Peyer's patch (tissue), 4 donors: ENCODE results near the gene PPP1R36. TPM values are rescaled to one million over a fixed set of nuclear protein-coding genes. Genes with fewer than 3 reads are reported as not detected.

Experiments
- DNase-seq, 3 donors: peaks; one replicate each; pipeline ENCODE4 v3.0.0-alpha.2; 2017 to 2019
- H3K27ac ChIP-seq, 4 donors: fragments of 200-600 bp; sonication (generic); one replicate each; pipeline ENCODE4 v1.5.1; 2016 to 2019
- H3K27me3 ChIP-seq, 2 donors: fragments of 200-600 bp; sonication (generic); one replicate each; pipeline ENCODE4 v1.5.1; 2019
- H3K36me3 ChIP-seq, 3 donors: fragments of 200-600 bp; sonication (generic); one replicate each; pipeline ENCODE4 v1.5.1; 2016 to 2019
- H3K4me1 ChIP-seq, 4 donors: fragments of 200-600 bp; sonication (generic); one replicate each; pipeline ENCODE4 v1.5.1; 2016 to 2019
- H3K4me3 ChIP-seq, 4 donors: fragments of 200-600 bp; sonication (generic); 1 replicate in 3 of 4; 2 replicates in 1 of 4; pipeline ENCODE4 v1.5.1; 2016 to 2019; ENCODE audit warnings: mild to moderate bottlenecking in 1 of 4
- H3K9me3 ChIP-seq, 4 donors: fragments of 200-600 bp; sonication (generic); one replicate each; pipeline ENCODE4 v1.5.1; 2016 to 2019; ENCODE audit warnings: mild to moderate bottlenecking in 1 of 4
- POLR2A ChIP-seq, 2 donors: fragments of 450-650 bp; IDR thresholded peaks; one replicate each; pipeline ENCODE4 v1.5.1; 2017; ENCODE audit warnings: antibody characterized with exemption in 2 of 2, mild to moderate bottlenecking in 2 of 2, moderate library complexity in 2 of 2
- total RNA-seq, 4 donors: library from RNA; depleted of rRNA; stranded (reverse); fragments of >200 nt; gene quantifications; one replicate each; pipeline ENCODE4 v1.1.0, GENCODE V29; 2016
- TF ChIP-seq, protein P1 (sequence below), 6 experiments: fragments of 450-650 bp in 4 of 6; fragments of 200-600 bp in 2 of 6; sonication (generic) in 1 of 6; IDR thresholded peaks; one replicate each; pipeline ENCODE4 v1.5.1; 2017 to 2019; ENCODE audit warnings: antibody characterized with exemption in 6 of 6, mild to moderate bottlenecking in 3 of 6, moderate library complexity in 1 of 6

Gene PPP1R36
- total RNA-seq, 4 donors from 2014 or later = 1.9 to 7.4 (median 2.1) TPM; not detected in 1

DNA sequence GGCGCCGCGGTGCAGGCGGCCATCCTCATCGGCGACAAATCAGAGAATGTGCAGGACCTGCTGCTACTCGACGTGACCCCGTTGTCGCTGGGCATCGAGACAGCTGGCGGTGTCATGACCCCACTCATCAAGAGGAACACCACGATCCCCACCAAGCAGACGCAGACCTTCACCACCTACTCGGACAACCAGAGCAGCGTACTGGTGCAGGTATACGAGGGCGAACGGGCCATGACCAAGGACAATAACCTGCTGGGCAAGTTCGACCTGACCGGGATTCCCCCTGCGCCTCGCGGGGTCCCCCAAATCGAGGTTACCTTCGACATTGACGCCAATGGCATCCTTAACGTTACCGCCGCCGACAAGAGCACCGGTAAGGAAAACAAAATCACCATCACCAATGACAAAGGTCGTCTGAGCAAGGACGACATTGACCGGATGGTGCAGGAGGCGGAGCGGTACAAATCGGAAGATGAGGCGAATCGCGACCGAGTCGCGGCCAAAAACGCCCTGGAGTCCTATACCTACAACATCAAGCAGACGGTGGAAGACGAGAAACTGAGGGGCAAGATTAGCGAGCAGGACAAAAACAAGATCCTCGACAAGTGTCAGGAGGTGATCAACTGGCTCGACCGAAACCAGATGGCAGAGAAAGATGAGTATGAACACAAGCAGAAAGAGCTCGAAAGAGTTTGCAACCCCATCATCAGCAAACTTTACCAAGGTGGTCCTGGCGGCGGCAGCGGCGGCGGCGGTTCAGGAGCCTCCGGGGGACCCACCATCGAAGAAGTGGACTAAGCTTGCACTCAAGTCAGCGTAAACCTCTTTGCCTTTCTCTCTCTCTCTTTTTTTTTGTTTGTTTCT lies 7.6 kb upstream of the PPP1R36 start:
- no peak for TF ChIP-seq POLR2A (IDR thresholded peaks at IDR 0.05)
- TF ChIP-seq, protein P1, sequence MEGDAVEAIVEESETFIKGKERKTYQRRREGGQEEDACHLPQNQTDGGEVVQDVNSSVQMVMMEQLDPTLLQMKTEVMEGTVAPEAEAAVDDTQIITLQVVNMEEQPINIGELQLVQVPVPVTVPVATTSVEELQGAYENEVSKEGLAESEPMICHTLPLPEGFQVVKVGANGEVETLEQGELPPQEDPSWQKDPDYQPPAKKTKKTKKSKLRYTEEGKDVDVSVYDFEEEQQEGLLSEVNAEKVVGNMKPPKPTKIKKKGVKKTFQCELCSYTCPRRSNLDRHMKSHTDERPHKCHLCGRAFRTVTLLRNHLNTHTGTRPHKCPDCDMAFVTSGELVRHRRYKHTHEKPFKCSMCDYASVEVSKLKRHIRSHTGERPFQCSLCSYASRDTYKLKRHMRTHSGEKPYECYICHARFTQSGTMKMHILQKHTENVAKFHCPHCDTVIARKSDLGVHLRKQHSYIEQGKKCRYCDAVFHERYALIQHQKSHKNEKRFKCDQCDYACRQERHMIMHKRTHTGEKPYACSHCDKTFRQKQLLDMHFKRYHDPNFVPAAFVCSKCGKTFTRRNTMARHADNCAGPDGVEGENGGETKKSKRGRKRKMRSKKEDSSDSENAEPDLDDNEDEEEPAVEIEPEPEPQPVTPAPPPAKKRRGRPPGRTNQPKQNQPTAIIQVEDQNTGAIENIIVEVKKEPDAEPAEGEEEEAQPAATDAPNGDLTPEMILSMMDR (IDR thresholded peaks at IDR 0.05) = no peak
- H3K36me3 ChIP-seq = no peaks in the 10 kb centered on the region
- no peak for DNase-seq
- peaks cover 0 to 12% (median 3%) of the 10 kb centered on the region in 4 donors for H3K4me1 ChIP-seq
- peak overlapping the region in 2 of 4 donors; percentile 1 to 45 for H3K27ac ChIP-seq
- H3K27me3 ChIP-seq = no peaks in the 10 kb centered on the region
- peaks cover 0 to 7% (median 3%) of the 10 kb centered on the region in 4 donors for H3K9me3 ChIP-seq
- peak overlapping the region; percentile 15 to 69 (median 60) for H3K4me3 ChIP-seq

DNA sequence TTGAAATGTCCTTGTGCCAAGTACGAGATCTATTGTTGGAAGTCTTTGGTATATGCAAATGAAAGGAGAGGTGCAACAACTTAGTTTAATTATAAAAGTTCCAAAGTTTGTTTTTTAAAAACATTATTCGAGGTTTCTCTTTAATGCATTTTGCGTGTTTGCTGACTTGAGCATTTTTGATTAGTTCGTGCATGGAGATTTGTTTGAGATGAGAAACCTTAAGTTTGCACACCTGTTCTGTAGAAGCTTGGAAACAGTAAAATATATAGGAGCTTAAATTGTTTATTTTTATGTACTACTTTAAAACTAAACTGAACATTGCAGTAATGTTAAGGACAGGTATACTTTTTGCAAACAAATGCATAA lies 6.9 kb upstream of the PPP1R36 start:
- Histone ChIP-seq H3K27ac (no peak overlapping the region), H3K9me3 (peaks cover 0 to 7% (median 3%) of the 10 kb centered on the region in 4 donors), H3K4me1 (peaks cover 0 to 12% (median 3%) of the 10 kb centered on the region in 4 donors), H3K27me3 (no peaks in the 10 kb centered on the region), H3K4me3 (peak overlapping the region in 3 of 4 donors; percentile 57 to 69 (median 63)), H3K36me3 (no peaks in the 10 kb centered on the region)
- DNase-seq = no peak
- TF ChIP-seq POLR2A (IDR thresholded peaks at IDR 0.05) = no peak
- TF ChIP-seq, protein P1 (IDR thresholded peaks at IDR 0.05) = no peak

DNA sequence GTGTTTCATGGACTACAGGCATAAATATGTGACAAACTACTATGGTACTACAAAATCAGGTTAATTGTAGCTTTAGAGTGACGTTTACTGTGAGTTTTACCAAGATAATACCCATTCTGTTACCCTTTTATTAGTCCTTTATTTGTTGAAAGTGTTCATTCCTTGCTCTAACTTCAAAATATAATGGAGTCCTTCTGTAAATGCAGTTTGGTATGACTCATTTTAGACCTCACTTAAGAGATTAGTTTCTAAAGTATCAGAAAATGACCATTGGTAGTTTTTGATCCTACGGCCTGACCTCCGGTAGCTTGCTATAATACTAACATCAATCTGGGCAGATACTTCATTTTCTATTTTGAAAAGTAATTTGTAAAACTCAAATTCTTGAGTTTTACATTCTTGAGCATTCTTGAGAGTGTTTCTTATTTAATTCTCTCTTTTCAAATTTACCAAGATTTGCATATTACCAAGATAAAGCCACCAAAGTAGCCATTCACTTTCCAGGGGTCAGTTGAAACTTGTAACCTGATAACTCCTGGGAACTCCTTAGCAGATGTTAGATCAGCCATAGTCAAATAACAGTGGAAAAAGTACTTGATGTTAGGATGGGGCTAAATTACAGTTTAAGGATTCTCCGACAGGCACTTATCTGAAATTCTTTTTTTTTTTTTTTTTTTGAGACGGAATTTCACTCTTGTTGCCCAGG lies 5.0 kb upstream of the PPP1R36 start:
- H3K9me3 ChIP-seq = peaks cover 0 to 7% (median 3%) of the 10 kb centered on the region in 4 donors

DNA sequence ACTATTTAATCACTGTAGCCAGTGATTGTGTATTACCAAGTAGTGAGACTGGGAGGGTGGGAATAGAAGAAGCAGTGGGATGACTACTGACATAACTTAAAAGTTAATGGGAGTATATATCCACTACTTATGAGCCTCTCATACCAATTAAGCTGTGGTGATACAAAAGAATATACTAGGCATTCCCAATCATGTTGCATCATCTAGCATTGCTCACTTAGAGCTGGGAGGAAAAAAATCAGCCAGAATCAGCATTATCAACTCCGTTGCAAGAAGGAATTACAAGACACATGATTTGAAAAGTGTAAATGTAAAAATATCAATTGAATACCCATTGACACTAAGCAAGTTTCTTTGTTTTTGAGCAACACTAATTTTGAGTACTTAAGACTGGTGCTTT lies 745 bp upstream of the PPP1R36 start:
- peak overlapping the region in 2 of 4 donors; percentile 62 to 68 for H3K27ac ChIP-seq
- H3K27me3 ChIP-seq = no peaks in the 10 kb centered on the region
- DNase-seq = no peak
- no peaks in the 10 kb centered on the region for H3K36me3 ChIP-seq
- no peak for TF ChIP-seq POLR2A (IDR thresholded peaks at IDR 0.05)
- TF ChIP-seq, protein P1 (IDR thresholded peaks at IDR 0.05) = no peak
- H3K4me1 ChIP-seq = peaks cover 0 to 11% (median 3%) of the 10 kb centered on the region in 4 donors
- no peaks in the 10 kb centered on the region for H3K9me3 ChIP-seq
- no peak overlapping the region for H3K4me3 ChIP-seq

More for the DNA sequence above, 5.0 kb upstream of the PPP1R36 start:
- Histone ChIP-seq H3K27ac (no peak overlapping the region), H3K4me1 (peaks cover 0 to 12% (median 1%) of the 10 kb centered on the region in 4 donors), H3K27me3 (no peaks in the 10 kb centered on the region), H3K4me3 (peak overlapping the region in 1 of 4 donors; percentile 63), H3K36me3 (no peaks in the 10 kb centered on the region)
- TF ChIP-seq, protein P1 (IDR thresholded peaks at IDR 0.05) = no peak
- TF ChIP-seq POLR2A (IDR thresholded peaks at IDR 0.05) = no peak
- DNase-seq = no peak

DNA sequence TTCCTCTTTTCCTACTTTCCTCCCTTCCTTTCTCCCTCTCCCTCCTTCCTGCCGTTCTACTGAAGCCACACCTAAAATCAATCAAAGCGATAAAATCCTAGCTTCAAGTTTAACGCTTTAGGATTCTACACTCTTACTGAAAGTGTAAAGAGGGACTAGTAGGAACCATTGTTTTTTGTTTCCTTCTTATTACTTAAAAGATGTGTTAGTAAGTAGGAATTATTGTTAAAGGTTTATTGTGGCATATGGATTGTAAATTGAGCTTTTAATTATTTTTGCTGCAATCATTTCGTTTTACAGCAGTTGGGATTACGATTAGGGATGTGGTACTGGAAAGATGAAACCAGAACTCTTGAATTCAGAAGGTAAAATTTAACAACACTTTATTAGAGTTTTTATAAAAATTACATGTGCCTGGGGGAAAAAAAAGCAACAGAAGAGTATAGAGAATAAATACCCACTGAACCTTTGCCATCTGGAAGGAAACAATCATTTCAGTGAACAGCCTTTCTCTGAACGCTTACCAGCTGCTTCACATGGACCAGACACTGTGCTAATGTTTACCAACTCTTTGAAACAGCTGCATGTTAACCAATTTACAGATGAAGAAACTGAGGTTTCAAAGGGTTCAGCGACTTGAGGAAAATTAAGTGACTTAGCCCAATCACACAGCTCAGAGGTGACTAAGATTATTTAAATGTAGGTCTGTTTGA lies 1.0 kb downstream of the PPP1R36 start:
- Histone ChIP-seq H3K4me3 (peak overlapping the region in 2 of 4 donors; percentile 62 to 63), H3K27ac (peak overlapping the region in 3 of 4 donors; percentile 44 to 68 (median 62)), H3K9me3 (no peaks in the 10 kb centered on the region), H3K27me3 (no peaks in the 10 kb centered on the region), H3K4me1 (peaks cover 0 to 16% (median 3%) of the 10 kb centered on the region in 4 donors), H3K36me3 (no peaks in the 10 kb centered on the region)
- no peak for DNase-seq
- TF ChIP-seq, protein P1 (IDR thresholded peaks at IDR 0.05) = no peak
